Stimulated activated CD8-positive, alpha-beta memory T cell treated with anti-CD3 and anti-CD28 coated beads, Interleukin-15, amount 100 ng/mL, for 1 hour (primary cell): ENCODE results near the gene OR2T2.
"Not testable (repeated sequence)": the region's sequence is repeated elsewhere in the genome, so short reads cannot be mapped to it uniquely, and the experiment has no call there.

Experiments
- DNase-seq: peaks from one replicate; pipeline ENCODE4 v3.0.0-alpha.2; 2020; ENCODE audit warnings: low read depth

OR2T2 gene

DNA sequence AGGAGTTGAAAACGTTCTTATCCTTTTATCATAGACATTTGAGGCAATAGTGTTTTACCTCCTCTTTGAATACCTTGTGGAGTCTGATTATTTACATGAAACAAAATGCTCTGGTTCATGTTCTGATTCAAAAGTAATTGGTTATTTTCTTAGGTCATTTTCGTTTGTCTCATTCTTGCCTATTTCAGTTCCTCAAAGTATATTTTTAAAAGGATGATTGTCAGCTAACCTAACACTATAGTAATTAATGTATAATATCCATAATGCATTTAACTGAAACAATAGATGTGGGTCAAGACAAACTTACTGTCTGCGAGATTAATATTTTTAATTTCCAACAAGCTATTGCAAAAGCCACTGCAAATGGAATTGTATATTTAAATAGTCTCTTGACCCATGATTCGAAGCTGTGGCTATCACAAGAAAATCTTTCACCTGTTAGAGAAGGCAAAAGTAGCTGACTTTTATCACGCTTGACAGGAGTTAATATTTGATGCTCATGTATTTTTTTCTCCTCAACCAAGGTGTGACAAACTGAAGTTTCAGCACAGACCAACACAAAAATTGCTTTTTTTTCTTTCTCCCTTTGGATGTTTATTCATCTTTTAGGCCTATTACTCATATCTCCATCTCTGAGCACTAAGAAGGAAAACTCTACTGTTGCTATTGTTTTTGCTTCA, 5.2 kb downstream of the OR2T2 start:
- not testable (repeated sequence) for DNase-seq

DNA sequence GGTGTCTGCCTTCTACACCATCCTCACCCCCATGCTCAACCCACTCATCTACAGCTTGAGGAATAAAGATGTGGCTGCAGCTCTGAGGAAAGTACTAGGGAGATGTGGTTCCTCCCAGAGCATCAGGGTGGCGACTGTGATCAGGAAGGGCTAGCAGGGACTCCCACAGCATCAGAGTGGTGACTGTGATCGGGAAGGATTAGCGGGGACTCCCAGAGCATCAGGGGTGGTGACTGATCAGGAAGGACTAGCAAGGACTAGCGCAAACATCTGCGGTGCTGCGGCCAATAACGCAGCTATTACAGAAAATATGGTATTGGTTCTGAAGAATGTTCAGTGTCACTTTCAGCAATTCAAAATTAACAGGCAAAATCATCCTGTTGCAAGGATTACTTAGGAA, 8.2 kb downstream of the OR2T2 start:
- not testable (repeated sequence) for DNase-seq

DNA sequence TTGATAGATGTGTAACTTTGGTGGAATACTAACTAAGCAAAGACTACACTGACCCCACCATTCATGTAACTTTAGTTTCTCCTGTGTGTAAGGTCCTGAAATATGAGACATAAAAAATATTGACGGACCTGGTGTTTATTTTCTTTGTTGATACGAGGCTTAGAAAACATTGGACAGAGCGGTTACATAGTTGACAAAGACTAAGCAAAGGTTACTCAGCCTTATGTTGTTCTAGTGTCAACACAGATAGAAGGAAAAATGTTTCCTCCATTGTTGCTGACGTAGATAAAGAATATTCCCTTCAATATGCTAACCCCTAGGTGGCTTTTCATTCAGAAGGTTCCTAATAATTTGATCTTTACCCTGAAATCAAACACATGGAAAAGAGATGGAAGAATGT, 9.6 kb downstream of the OR2T2 start:
- DNase-seq: not testable (repeated sequence)

DNA sequence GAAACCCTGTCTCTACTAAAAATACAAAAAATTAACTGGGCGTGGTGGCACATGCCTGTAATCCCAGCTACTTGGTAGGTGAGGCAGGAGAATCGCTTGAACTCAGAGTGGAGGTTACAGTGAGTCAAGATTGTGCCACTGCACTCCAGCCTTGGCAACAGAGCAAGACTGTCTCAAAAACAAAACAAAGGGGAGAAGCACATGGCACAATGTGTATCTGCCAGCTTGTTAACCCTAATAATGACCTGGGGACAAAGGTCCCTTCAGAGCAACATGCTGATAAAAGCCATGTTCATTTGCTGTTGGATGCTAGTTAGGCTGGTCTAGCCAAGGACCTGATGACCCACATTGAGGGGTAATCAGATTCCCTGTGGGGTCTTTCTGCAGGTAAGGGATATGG, 11.2 kb downstream of the OR2T2 start:
- not testable (repeated sequence) for DNase-seq

DNA sequence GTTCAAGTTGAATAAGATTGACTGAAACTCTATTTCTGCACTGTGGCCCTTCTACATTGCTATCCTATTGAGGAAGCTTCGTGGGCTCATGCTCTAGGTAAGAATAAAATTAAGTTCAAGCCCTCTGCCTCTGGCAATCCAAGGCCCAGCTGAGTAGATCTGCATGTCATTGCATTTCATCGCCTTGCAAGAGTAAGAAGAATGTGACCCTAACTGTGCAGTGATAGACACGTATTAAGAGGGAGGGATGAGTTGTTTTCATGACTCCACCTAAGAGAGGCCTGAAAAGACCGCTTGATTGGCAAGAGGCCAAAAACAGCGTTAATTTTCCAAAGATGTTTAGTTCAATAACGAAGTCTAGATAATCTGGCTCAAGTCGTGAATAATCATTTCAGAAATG, 13.7 kb downstream of the OR2T2 start:
- DNase-seq: not testable (repeated sequence)

DNA sequence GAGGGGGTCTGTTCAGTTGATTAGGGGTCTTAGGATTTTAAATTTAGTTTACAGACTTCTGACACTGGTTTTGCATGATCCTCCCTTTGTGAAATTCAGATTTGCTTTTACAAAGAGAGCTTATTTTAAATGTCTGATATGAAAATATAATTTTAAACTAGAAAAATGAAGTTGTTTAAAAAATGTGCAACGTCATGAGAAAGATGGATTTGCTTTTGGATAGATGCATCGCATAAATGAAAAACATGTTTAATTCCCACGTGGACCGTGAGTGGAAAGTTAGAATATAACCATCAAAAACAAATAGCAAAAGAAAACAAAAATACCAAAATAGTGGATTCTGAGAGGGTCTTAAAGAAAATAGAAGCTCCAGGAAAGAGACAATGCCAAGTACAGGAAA, 25.7 kb downstream of the OR2T2 start:
- DNase-seq: no peak

DNA sequence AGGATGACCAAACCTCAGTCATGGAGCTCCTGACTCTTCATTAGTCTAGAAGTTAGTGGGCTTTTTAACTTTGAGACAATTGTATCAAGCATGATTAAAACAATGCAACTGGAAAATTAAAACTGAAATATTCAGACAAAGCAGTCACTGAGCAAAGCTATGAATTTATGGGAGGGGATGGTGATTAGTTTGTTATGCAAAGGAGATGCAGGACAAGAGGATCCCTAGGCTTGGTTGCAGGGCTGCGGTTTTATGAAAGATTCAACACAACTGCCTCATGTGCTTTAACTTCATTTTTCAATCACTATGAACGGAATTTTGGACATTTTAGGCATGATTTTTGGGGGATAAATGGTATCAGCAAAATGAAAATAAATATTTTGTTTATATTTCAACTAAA, 26.7 kb downstream of the OR2T2 start:
- not testable (repeated sequence) for DNase-seq

DNA sequence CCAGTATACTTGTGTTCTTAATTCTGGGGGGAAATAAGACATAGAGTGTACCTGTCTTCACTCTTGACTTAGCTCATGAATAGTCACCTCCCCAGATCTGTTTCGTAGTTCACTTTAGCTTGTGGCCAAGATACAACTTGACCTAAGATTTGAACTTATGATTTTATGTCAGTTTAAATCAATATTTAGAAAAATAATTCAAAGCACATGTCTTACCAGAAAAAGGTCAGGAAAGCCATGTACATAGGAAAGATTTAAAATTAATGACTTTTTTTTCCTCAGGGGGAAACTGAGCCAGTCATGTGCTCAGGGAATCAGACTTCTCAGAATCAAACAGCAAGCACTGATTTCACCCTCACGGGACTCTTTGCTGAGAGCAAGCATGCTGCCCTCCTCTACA, 27.6 kb downstream of the OR2T2 start, which contains the start of gene OR2T3:
Gene OR2T3, plus strand, starts transcription at position 301 of the 400 bp plus-strand sequence. Its CDS starts 0 bp downstream, at position 301.
- not testable (repeated sequence) for DNase-seq

DNA sequence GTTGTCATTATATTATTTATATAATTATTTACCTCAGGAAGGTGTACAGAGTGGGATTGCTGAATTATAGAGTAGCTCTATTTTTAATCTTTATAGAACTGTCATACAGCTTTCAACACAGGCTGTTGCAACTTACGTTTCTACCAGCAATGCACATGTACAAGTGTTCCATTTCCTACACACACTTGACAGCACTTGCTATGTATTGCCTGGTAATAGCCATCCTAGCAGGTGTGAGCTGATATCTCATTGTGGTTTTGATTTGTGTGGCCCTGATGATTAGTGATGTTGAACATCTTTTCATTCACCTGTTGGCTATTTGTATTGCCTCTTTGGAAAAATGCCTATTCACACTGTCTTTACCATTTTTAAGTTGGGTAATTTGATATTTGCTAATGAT, 30.2 kb downstream of the OR2T2 start:
- DNase-seq: not testable (repeated sequence)

DNA sequence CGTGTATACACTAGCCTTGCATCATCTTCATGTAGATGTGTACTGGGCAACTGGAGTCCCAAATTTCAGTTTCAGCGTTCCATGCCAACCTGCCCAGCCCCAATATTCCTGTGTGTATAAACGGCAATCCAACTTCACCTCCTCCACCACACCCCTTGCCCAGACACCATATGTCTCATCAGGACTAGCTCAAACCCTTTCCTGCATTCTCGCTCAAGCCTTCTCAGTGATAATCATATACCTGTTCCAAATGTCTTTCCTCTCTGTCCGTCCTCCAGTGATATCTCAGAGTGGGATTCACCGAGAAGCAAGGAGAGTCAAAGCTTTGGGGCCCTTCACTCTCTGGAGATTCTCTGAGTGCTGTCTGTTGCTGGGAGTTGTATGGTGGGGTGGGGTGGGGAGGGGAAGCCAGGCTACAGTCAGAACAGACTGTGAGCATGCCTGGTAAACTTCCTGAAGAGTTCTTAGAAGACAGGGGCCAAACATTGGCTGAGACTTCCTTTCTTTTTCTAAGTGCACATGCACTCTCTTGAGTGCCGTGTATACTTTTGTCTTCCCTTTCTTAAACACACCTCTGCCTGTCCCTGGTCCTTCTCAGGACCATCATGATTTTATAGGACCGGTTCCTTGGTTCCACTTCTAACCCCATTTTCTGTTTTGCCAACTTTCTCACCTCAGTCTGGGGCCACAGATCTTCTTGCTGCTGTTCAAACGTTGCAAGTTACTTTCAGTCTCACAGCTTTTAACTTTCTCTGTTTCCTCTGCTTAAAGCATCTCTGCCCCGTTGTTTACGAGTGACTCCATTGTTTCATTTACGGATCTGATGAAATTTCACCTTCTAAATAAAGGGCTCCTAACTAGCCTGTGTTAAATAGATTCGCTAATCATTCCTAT, 36.5 kb downstream of the OR2T2 start:
- DNase-seq: not testable (repeated sequence)

DNA sequence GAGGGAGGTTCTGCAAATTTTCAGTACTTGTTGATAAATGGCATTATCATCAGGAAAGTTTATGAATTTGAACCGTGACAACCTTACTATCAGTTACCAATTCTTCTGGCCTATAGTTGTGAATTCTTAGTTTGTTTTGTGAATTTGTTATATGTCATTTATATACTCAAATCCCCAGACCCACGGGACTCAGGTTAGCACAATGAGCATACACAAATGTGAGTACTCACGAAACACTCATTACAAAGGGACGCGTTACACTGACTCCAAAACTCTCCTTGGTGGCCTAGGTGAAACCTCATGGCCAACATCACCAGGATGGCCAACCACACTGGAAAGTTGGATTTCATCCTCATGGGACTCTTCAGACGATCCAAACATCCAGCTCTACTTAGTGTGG, 42.9 kb downstream of the OR2T2 start, which contains the start of gene OR2T5:
Gene OR2T5, plus strand, starts transcription at position 301 of the 400 bp plus-strand sequence. Its CDS starts 0 bp downstream, at position 301.
- not testable (repeated sequence) for DNase-seq

DNA sequence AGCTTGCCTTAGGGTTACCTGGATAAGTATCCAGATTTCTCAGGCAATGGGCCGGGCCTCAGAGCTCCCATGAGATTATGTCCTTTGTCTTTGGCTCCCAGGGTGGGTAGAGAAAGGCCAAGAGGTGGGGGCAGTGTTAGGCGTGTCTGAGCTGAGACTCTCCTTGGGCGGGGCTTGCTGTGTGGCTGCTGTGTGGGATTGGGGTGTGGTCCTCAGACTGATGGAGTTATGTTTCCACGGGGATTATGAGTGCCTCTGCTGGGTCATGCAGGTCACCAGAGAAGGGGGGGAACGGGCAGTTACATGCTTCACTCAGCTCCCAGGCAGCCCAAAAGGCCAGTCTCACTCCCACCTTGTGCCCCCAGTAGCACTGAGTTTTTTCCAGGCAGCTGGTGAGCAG, 51.2 kb downstream of the OR2T2 start:
- DNase-seq: not testable (repeated sequence)

DNA sequence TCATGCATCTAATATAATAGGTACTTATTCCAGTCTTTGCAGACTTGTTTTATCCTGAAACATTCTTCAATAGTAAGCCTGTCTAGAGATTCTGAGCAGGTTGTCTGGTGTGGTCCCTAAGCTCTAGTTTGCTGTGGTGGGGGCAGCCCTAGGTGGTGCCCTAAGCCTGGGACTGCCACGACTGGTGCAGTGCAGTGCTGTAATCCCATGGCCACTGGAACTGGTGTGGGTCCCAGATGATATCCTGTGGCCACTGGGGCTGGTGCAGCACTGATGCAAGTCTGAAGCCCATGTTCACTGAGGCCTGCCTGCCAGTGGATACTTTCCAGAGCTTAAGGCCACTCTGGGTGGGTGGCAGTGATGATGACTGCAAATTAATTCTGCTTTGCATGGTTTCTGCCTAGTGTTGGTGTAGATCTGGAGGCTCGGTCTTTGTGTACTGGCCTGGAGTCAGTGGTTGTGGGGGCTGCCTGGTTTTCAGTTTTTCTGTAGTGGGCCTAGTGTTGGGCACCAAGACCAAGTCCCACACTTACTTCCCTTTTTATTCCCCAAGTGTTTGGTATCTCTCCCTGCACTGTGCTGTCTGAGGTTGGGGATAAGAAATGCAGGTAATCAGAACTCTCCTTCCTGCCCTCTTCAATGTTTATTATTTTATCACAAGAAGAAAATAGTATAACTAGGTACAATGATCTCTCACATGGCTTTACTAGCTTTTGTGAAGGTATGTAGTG, 55.0 kb downstream of the OR2T2 start:
- not testable (repeated sequence) for DNase-seq
